ENCODE measurements around the gene ZNF579. TPM values are rescaled to one million over a fixed set of nuclear protein-coding genes. Genes with fewer than 3 reads are reported as not detected.
"Not testable (repeated sequence)": the region's sequence is repeated elsewhere in the genome, so short reads cannot be mapped to it uniquely, and the experiment has no call there.

The ZNF579 gene
- total RNA-seq, 1 experiment from 2014 or later = 19.9 TPM

- H3K18ac ChIP-seq (ENCODE audit: insufficient read length, low read depth, low read length) = no peak overlapping the region
- no peaks in the 10 kb centered on the region for H3K79me1 ChIP-seq (ENCODE audit: insufficient read depth, low read depth, low read length, poor library complexity, severe bottlenecking)
- no peaks in the 10 kb centered on the region for H3K4me1 ChIP-seq (ENCODE audit: insufficient read depth, low read length)
- Mint-ChIP-seq H3K36me3 (ENCODE audit: insufficient read depth in 1 of 3, low read depth in 3 of 3) (peaks cover 0 to 2% (median 0%) of the 10 kb centered on the region in 3 experiments; a peak in 2 of 7 replicates), H3K4me1 (peaks cover 26 to 31% of the 10 kb centered on the region in 2 experiments), H3K4me3 (no peak overlapping the region), H3K27me3 (ENCODE audit: low read depth) (peaks cover 9% of the 10 kb centered on the region), H3K27ac (no peak overlapping the region), H3K9me3 (no peaks in the 10 kb centered on the region)
- H3K4ac ChIP-seq (ENCODE audit: low read depth, low read length) = no peak overlapping the region
- H3K9ac ChIP-seq (ENCODE audit: extremely low read depth, insufficient read length, low read length) = no peak overlapping the region
- no peaks in the 10 kb centered on the region; the same call in 1 of the 2 replicates for H3K79me2 ChIP-seq (ENCODE audit: insufficient read depth, low read length)
- WGBS (ENCODE audit: extremely low coverage, insufficient read length, low lambda C conversion rate) = no CpG with 5 or more reads among the region's 11 CpGs
- H2AFZ ChIP-seq (ENCODE audit: low read length) = no peak overlapping the region
- H3K9me3 ChIP-seq (ENCODE audit: control insufficient read depth, low read depth, low read length) = no peaks in the 10 kb centered on the region
- no peak overlapping the region for H2AK5ac ChIP-seq (ENCODE audit: insufficient read length, low read length)
- no peak for TF ChIP-seq CTCF (conservative IDR thresholded peaks at IDR 0.05)
- DNase-seq = no peak
- H2BK15ac ChIP-seq (ENCODE audit: low read depth, low read length) = no peak overlapping the region
- no peak overlapping the region for H2BK20ac ChIP-seq (ENCODE audit: low read depth, low read length, poor library complexity, severe bottlenecking)
- no peak overlapping the region for H4K8ac ChIP-seq (replicated peaks; ENCODE audit: insufficient read length, low read depth, low read length)
- no peak overlapping the region for H2BK12ac ChIP-seq (ENCODE audit: insufficient read length, low read depth, low read length)
- H3K27ac ChIP-seq (ENCODE audit: insufficient read length, low read depth, low read length) = no peak overlapping the region
- H3K14ac ChIP-seq (ENCODE audit: insufficient read depth, low read length) = no peak overlapping the region
- H3K56ac ChIP-seq (ENCODE audit: insufficient read length, low read depth, low read length) = no peak overlapping the region
- no peak overlapping the region for H3T11ph ChIP-seq (ENCODE audit: low read length)
- no peak overlapping the region for H2BK120ac ChIP-seq (ENCODE audit: low read depth, low read length, poor library complexity, severe bottlenecking)
- H3K4me2 ChIP-seq (ENCODE audit: insufficient read depth, insufficient read length, low read length) = no peak overlapping the region
- no peaks in the 10 kb centered on the region for H3K27me3 ChIP-seq (ENCODE audit: insufficient read depth, low read length)
- no peak overlapping the region for H4K91ac ChIP-seq (ENCODE audit: insufficient read length, low read depth, low read length)
- no peak overlapping the region for H2BK5ac ChIP-seq (ENCODE audit: insufficient read length, low read length)
- no peak overlapping the region for H4K5ac ChIP-seq (ENCODE audit: insufficient read length, low read depth, low read length)
- no peak overlapping the region for H3K23ac ChIP-seq (ENCODE audit: insufficient read length, low read depth, low read length)
- no peaks in the 10 kb centered on the region for H4K20me1 ChIP-seq (ENCODE audit: control insufficient read depth, insufficient read depth, insufficient read length)
- peaks cover 7% of the 10 kb centered on the region for H3K23me2 ChIP-seq (ENCODE audit: insufficient read length, low read depth, low read length, poor library complexity, severe bottlenecking)
Measured at GRCh38 chr19:55584871-55585270, 4.2 kb upstream of the ZNF579 start.

- H3T11ph ChIP-seq (ENCODE audit: low read length); H2BK20ac ChIP-seq (ENCODE audit: low read depth, low read length, poor library complexity, severe bottlenecking); H2AK5ac ChIP-seq (ENCODE audit: insufficient read length, low read length); H3K4me1 ChIP-seq (ENCODE audit: insufficient read depth, low read length); H3K27me3 ChIP-seq (ENCODE audit: insufficient read depth, low read length); H3K4ac ChIP-seq (ENCODE audit: low read depth, low read length); H3K23me2 ChIP-seq (ENCODE audit: insufficient read length, low read depth, low read length, poor library complexity, severe bottlenecking); H2BK120ac ChIP-seq (ENCODE audit: low read depth, low read length, poor library complexity, severe bottlenecking); H3K79me2 ChIP-seq (ENCODE audit: insufficient read depth, low read length); H4K91ac ChIP-seq (ENCODE audit: insufficient read length, low read depth, low read length); H3K36me3 Mint-ChIP-seq (ENCODE audit: insufficient read depth in 1 of 3, low read depth in 3 of 3); H3K79me1 ChIP-seq (ENCODE audit: insufficient read depth, low read depth, low read length, poor library complexity, severe bottlenecking); H2BK12ac ChIP-seq (ENCODE audit: insufficient read length, low read depth, low read length); H2AFZ ChIP-seq (ENCODE audit: low read length); H3K4me3 Mint-ChIP-seq; H3K14ac ChIP-seq (ENCODE audit: insufficient read depth, low read length); H3K9ac ChIP-seq (ENCODE audit: extremely low read depth, insufficient read length, low read length); H3K56ac ChIP-seq (ENCODE audit: insufficient read length, low read depth, low read length); H3K18ac ChIP-seq (ENCODE audit: insufficient read length, low read depth, low read length); H3K4me2 ChIP-seq (ENCODE audit: insufficient read depth, insufficient read length, low read length); H2BK15ac ChIP-seq (ENCODE audit: low read depth, low read length); H3K27me3 Mint-ChIP-seq (ENCODE audit: low read depth); H4K8ac ChIP-seq (replicated peaks; ENCODE audit: insufficient read length, low read depth, low read length); H3K9me3 ChIP-seq (ENCODE audit: control insufficient read depth, low read depth, low read length); H3K27ac ChIP-seq (ENCODE audit: insufficient read length, low read depth, low read length); H4K20me1 ChIP-seq (ENCODE audit: control insufficient read depth, insufficient read depth, insufficient read length); H3K9me3 Mint-ChIP-seq; H2BK5ac ChIP-seq (ENCODE audit: insufficient read length, low read length); H3K23ac ChIP-seq (ENCODE audit: insufficient read length, low read depth, low read length); H4K5ac ChIP-seq (ENCODE audit: insufficient read length, low read depth, low read length); DNase-seq; H3K27ac Mint-ChIP-seq: not testable (repeated sequence)
- no CpG with 5 or more reads among the region's 8 CpGs for WGBS (ENCODE audit: extremely low coverage, insufficient read length, low lambda C conversion rate)
- H3K4me1 Mint-ChIP-seq = peaks cover 23 to 25% of the 10 kb centered on the region in 2 experiments
Measured at GRCh38 chr19:55583897-55584296, 3.2 kb upstream of the ZNF579 start.

All from H9 (cell line).